IPS-20b (cell line): ENCODE measurements around the gene LIMS2.

Source experiments
- H3K27ac ChIP-seq: one replicate; pipeline ENCODE4 v1.5.1; 2013; ENCODE audit warnings: low read length
- H3K27me3 ChIP-seq: 2 replicates; pipeline ENCODE4 v1.6.1; 2013; ENCODE audit warnings: mild to moderate bottlenecking, low read length, inconsistent platforms; ENCODE audit not compliant: insufficient read depth
- H3K36me3 ChIP-seq: 2 replicates; pipeline ENCODE4 v1.6.1; 2013; ENCODE audit warnings: low read depth, mild to moderate bottlenecking, inconsistent platforms, low read length, moderate library complexity; ENCODE audit not compliant: insufficient read depth
- H3K4me1 ChIP-seq: 2 replicates; pipeline ENCODE4 v1.6.1; 2013; ENCODE audit warnings: mild to moderate bottlenecking, control low read depth, inconsistent platforms, low read length, moderate library complexity; ENCODE audit not compliant: insufficient read depth
- H3K4me3 ChIP-seq: 2 replicates; pipeline ENCODE4 v1.5.1; 2013; ENCODE audit warnings: mild to moderate bottlenecking, low read length, inconsistent platforms
- H3K9ac ChIP-seq: 2 replicates; pipeline ENCODE4 v1.6.1; 2013; ENCODE audit warnings: low read depth, mild to moderate bottlenecking, inconsistent platforms, low read length, moderate library complexity
- H3K9me3 ChIP-seq: 2 replicates; pipeline ENCODE4 v1.6.1; 2013; ENCODE audit warnings: mild to moderate bottlenecking, low read depth, low read length, inconsistent platforms; ENCODE audit not compliant: insufficient read depth

LIMS2 gene

DNA sequence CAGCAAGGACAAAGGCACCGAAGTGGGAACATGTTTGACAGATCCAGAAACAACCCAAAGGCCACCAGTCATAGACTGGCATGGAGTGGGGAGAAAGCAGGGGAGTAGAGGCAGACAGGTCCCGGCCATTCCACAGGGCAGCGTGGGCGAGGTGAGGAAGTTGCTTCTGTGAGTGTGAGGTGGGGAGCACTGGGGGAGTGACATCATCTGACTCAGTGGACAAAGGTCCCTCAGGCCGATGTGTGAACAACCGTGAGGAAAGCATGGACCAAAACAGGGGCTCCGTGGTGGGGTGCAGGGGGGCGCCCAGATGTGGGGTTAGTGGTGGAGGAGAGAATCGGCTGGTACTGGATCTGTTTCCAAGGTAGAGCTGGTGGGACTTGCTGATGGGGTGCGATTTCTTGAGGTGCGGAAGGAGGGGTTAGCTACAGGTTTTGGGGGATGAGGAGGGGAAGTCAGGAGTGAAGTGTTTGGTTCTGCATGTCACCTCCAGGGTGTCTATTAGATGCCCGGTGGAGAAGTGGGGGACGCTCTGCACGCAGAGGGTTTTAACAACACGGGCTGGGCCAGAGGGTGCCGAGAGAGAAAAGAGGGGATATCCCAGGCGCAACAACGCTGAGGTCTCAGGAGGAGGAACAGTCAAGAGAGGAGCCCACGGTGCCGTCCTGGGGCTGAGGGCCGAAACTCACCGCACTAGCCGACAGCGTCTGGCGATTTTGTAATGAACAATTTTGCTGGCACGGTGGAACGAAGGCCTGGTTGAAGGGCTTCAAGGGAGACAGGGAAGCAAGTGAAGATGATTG lies 23.4 kb upstream of the LIMS2 start:
- peaks cover 22% of the 10 kb centered on the region for H3K4me1 ChIP-seq
- no peak overlapping the region for H3K9ac ChIP-seq

GRCh38 chr2:127697482-127698180 lies 22.3 kb upstream of the LIMS2 start:
- no peaks in the 10 kb centered on the region for H3K9me3 ChIP-seq
- H3K27ac ChIP-seq: no peak overlapping the region
- no peak overlapping the region for H3K4me3 ChIP-seq
- H3K36me3 ChIP-seq: peaks cover 2% of the 10 kb centered on the region; the same call in 1 of the 2 replicates
- H3K9ac ChIP-seq: no peak overlapping the region
- H3K27me3 ChIP-seq: peaks cover 7% of the 10 kb centered on the region; the same call in 1 of the 2 replicates
- peaks cover 15% of the 10 kb centered on the region for H3K4me1 ChIP-seq

More for the DNA sequence above, 23.4 kb upstream of the LIMS2 start:
- Histone ChIP-seq H3K9me3 (no peaks in the 10 kb centered on the region), H3K36me3 (peaks cover 11% of the 10 kb centered on the region), H3K27ac (no peak overlapping the region), H3K27me3 (peaks cover 7% of the 10 kb centered on the region; the same call in 1 of the 2 replicates), H3K4me3 (no peak overlapping the region)

DNA sequence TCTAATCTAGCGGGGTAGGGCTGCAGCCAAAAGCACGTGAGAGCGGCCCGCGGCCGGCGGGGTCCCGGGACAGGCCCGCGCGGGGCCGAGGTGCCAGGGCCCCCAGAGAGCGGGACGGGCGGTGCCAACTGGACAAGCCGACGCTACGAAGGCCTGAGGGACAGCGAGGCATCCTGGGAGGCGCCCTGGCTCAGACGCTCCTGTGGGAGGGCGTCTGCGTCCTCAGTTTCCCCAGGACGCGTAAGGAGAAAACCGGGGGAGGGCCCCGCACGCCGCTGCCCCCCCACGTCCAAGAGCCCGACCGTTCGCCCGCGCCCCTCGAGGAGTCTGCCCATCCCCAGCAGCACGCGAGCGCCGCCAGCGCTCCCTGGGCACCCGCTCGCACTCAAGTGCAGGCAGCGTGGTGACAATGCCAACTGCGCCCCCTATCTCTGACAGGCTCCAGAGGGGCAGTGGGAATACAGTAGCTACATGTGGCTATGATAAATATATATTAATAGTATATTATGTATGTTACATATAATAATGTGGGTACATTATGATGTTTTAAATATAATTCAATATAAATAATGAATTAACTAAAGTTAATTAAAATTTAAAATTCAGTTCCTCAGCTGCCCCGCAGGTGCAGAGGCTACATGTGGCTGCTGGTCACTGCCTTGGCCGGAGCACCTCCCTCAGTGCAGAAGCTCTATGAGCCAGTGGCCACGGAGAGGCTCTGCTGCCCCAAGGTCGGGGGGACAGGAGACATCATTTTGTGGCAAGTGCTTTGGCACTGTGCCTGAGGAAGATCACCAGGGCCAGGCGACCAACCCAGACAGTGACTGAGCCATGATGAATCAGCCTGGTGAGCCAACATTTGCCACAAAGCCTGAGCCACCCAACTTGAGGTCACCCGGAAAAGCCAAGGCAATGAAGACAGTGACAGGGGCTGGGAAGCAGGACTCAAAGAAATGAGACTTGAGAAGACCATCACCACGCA lies 20.5 kb upstream of the LIMS2 start:
- H3K4me1 ChIP-seq: peaks cover 11% of the 10 kb centered on the region
- H3K27me3 ChIP-seq: peaks cover 7% of the 10 kb centered on the region; the same call in 1 of the 2 replicates
- H3K36me3 ChIP-seq: no peaks in the 10 kb centered on the region
- no peak overlapping the region for H3K27ac ChIP-seq
- H3K9ac ChIP-seq: no peak overlapping the region
- no peak overlapping the region; the same call in 1 of the 2 replicates for H3K4me3 ChIP-seq
- H3K9me3 ChIP-seq: peaks cover 11% of the 10 kb centered on the region

- peaks cover 4% of the 10 kb centered on the region; the same call in 1 of the 2 replicates for H3K4me1 ChIP-seq
- no peak overlapping the region for H3K9ac ChIP-seq
- no peak overlapping the region for H3K27ac ChIP-seq
- H3K27me3 ChIP-seq: peaks cover 7% of the 10 kb centered on the region; the same call in 1 of the 2 replicates
- no peaks in the 10 kb centered on the region for H3K36me3 ChIP-seq
- no peak overlapping the region for H3K4me3 ChIP-seq
- peaks cover 19% of the 10 kb centered on the region for H3K9me3 ChIP-seq
These were observed 19.7 kb upstream of the LIMS2 start for GRCh38 chr2:127694986-127695385.

DNA sequence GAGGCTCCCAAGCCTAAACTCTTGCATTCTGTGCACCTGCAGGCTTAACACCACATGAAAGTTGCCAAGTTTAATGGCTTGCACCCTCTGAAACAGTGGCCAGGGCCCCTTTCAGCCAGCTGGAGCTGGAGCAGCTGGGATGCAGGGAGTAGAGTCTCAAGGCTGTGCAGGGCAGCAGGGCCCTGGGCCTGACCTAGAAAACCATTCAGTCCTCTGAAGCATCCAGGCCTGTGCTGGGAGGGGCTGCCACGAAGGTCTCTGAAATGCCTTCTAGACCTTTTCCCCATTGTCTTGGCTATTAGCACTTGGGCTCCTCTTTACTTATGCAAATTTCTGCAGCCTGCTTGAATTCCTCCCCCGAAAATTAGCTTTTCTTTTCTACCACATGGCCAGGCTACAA lies 15.4 kb upstream of the LIMS2 start:
- Histone ChIP-seq H3K36me3 (no peaks in the 10 kb centered on the region), H3K9me3 (peaks cover 28% of the 10 kb centered on the region), H3K4me1 (no peaks in the 10 kb centered on the region), H3K27ac (no peak overlapping the region), H3K4me3 (no peak overlapping the region), H3K27me3 (peaks cover 7% of the 10 kb centered on the region; the same call in 1 of the 2 replicates), H3K9ac (no peak overlapping the region)

GRCh38 chr2:127688405-127688804 lies 13.1 kb upstream of the LIMS2 start:
- Histone ChIP-seq H3K36me3 (no peaks in the 10 kb centered on the region), H3K4me1 (no peaks in the 10 kb centered on the region), H3K27me3 (no peaks in the 10 kb centered on the region), H3K9me3 (peaks cover 28% of the 10 kb centered on the region), H3K4me3 (no peak overlapping the region), H3K9ac (no peak overlapping the region), H3K27ac (no peak overlapping the region)

DNA sequence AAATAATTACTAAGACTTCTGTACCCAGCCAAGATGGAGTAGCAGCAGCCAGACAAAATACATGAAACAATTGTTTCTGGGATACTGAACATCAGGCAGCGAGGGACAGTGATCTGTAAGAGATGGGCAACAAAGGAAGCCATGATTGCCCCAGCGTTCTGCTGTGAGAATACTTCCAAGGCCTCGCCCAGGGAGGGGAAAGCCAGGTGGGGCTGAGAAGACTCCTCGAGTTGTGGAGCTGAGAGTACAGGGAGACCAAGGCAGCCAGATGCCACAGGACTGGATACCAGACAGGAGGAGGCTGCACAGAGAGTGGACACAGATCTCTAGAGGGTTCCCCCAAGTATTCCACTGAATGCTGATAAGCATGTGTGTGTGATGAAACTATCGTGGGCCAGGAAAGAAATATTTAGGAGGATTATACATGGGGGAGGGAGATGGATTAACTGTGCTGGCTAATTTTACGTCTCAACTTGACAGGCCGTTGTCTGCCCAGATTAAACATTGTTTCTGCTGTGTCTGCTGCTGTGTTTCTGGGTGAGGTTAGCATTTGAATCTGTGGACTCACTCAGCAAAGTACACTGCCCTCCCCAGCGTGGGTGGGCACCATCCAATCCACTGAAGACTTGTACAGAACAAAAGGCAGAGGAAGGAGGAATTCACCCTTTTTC lies 10.2 kb upstream of the LIMS2 start:
- Histone ChIP-seq H3K4me3 (no peak overlapping the region), H3K9me3 (peaks cover 15% of the 10 kb centered on the region), H3K27me3 (no peaks in the 10 kb centered on the region; the same call in 1 of the 2 replicates), H3K9ac (no peak overlapping the region), H3K27ac (no peak overlapping the region), H3K4me1 (no peaks in the 10 kb centered on the region), H3K36me3 (no peaks in the 10 kb centered on the region)

GRCh38 chr2:127683757-127684156 lies 8.4 kb upstream of the LIMS2 start:
- H3K4me1 ChIP-seq: no peaks in the 10 kb centered on the region
- no peak overlapping the region for H3K9ac ChIP-seq
- H3K27me3 ChIP-seq: no peaks in the 10 kb centered on the region; the same call in 1 of the 2 replicates
- H3K27ac ChIP-seq: no peak overlapping the region
- H3K4me3 ChIP-seq: no peak overlapping the region
- H3K9me3 ChIP-seq: no peaks in the 10 kb centered on the region
- no peaks in the 10 kb centered on the region for H3K36me3 ChIP-seq

DNA sequence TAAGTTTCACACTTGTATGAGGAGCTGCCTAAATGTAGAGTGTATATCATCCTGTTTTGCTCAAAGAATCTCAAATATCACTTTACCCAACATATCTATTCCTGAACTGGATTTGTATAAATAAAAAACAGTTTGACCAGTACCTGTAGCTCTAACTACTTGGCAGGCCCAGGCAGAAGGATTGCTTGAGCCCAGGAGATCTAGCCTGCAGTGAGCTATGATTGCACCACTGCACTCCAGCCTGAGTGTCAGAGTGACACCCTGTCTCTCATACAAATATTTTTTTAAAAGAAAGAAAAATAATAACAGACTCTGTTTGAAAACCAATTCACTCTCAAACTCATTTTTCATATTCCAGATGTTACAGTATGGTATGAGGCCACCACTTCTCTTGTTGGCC lies 7.7 kb upstream of the LIMS2 start:
- Histone ChIP-seq H3K9ac (no peak overlapping the region), H3K36me3 (no peaks in the 10 kb centered on the region), H3K4me3 (no peak overlapping the region), H3K4me1 (no peaks in the 10 kb centered on the region), H3K9me3 (no peaks in the 10 kb centered on the region), H3K27ac (no peak overlapping the region), H3K27me3 (peaks cover 6% of the 10 kb centered on the region)

DNA sequence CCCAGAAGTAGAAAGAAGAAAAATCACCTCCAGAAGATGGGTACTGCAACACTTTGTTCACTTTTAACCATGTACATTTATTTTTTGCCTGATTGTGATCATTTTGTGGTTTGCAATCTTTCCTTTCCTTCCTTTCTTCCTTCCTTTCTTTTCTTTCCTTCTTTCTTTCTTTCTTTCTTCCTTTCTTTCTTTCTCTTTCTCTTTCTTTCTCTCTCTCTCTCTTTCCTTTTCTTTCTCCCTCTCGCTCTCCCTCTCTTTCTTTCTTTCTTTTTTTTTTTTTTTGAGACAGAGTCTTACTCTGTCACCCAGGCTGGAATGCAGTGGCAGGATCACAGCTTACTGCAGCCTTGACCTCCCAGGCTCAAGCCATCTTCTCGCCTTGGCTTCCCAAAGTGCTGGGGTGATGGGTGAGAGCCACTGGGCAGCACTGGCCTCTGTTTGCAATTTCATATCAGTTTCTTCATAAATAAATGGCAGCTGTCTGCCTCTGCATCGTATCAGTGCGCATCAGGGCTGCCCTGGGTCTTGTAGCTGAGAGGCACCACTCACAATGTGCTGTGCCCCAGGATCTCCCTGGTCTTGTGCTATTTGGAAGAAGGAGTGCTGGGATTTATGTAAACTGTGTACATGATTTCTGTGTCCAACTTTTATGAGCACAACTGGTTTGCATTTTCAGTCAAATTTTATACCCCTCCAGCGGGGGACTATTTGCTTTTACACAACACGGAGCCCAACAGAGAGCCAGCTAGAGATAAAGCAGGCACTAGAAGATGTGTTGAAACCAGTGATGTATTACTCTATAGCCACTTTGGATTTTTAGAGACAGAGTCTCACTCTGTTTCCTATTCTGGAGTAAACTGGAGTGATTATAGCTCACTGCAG lies 6.9 kb upstream of the LIMS2 start:
- Histone ChIP-seq H3K36me3 (no peaks in the 10 kb centered on the region), H3K9ac (no peak overlapping the region), H3K9me3 (no peaks in the 10 kb centered on the region), H3K27ac (no peak overlapping the region), H3K4me3 (no peak overlapping the region), H3K27me3 (peaks cover 15% of the 10 kb centered on the region), H3K4me1 (no peaks in the 10 kb centered on the region)
